GM20431 (cell line): Measurements from ENCODE around the gene LCE2A.

Experiments used
- in situ Hi-C: fragments of 300-500 bp; cut with MseI, MboI; formaldehyde crosslinking; loops from one replicate; pipeline ENCODE4 v1.15.0; 2020; ENCODE audit warnings: low sequenced_read_pairs; ENCODE audit not compliant: unreplicated experiment

LCE2A gene

DNA sequence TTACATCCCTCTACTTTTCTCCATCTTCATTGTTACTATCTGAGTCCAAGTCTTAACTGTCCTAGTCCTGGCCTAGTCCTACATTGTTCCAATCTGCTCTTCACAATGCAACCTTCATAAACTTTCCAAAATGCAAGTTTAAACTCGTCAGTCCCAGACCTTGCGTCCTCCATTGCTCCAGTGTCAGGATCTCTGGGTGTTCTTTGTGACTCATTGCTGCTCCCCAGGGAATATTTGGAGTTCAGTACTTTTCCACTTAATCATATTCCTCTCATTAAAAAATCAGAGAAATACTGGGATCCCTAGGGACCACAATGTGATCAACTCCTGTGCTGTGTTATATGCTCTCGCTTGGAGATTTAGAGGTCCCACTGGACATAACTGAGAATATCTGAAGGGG, 41.7 kb downstream of the LCE2A start:
- in situ Hi-C loops, result no loop called here

DNA sequence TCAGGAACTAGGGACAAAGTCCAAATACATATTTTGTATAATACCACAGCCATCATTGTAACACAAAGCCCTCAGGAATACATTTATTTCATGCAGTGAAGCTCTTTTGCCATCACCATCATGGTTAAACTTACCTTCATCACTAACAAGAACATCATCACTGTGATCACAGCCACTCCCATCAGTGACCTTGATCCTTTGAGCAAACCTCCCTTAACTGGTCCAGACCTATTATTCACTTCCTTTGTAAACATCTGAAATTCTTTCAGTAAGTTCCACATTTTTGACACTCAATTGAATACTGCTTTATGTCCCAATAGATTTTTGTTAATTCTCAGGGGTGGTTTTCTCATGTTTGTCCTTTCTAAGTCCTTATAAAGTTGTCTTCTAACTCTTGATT, 43.5 kb downstream of the LCE2A start:
- in situ Hi-C loops, result no loop called here

DNA sequence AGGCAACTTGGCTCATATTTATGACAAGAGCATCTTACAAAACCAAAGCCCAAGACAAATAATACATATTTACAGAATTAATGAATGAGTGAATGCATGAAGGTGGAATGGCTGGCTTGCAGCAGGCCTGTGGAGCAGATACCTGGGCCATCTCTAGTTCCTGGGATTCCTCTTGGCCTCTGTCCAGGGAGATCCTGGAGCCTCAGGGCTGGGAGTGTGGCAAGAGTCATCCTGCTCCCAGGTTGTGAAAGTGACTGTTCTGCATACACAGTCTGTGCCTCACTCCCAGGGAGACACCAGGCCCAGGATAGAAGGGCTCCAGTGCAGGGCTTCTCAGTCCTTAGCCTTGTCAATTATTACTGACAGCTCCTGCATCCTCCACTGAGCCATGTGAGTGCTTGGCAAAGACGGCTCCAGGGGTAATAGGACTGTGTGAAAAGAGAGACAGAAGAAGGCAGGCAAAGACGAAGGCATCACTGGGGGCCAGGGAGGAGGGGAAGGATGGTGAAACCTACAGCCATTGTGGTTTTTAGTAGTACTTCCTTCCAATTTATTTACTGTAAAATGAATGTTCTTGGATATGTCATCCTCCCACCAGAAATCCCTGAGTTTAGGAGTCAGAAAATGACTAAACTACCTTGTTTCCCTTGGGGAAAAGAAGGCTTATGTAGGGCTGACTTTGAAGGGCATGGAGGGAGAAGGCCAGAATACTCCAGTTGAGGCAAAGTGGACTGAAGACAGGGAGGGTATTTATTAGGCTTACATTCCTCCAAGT, 45.4 kb downstream of the LCE2A start:
- in situ Hi-C loops, result no loop called here

DNA sequence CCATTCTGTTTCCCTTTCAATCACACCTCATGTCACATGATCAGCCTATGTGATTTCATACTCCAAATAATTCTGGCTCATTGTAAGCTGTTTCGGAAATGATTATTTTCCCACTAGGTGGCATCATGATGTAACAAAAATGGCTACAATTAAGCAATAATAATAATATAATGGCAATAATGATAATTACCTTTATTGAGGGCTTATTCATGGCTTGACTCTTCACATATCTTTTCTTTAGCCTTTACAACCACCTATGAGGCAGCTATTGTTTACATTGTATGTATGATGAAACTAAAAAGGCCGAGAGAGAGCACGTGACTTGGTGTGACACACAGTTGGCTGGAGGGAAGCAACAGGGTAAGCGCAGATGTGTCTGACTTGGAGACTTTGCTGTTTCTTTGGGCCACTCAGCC, 47.2 kb downstream of the LCE2A start:
- in situ Hi-C loops, result no loop called here

DNA sequence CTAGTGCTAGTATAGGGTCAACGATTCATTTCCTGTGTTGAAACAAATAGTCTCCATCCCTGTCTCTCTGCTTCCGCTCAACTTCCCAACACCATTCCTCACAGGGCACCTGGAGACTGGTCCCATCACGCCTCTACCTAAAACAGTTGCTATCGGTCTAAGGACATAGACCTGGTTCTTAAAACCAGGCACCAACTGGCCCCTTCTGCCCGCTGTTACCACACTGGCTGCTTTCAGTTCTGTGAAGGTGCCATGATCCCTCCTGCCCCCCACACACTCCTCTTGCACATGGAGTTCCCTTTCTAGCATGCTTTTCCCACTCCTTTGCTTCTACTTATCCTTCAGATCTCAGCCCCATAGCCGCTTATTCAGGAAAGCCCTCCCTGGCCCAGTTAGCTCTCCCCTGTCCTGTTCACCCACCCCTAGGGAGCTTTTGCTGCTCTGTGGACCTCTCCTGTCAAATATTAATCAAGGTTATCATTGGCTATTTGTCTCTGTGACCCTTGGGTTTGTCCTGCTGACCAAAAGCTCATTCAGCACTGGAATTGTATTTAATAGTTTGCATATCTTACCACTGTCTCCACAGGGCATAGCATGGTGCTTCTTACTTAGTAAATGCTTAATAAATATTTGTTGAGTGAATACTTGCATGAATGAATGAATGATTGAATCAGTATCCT, 47.8 kb downstream of the LCE2A start:
- in situ Hi-C loops, result no loop called here

DNA sequence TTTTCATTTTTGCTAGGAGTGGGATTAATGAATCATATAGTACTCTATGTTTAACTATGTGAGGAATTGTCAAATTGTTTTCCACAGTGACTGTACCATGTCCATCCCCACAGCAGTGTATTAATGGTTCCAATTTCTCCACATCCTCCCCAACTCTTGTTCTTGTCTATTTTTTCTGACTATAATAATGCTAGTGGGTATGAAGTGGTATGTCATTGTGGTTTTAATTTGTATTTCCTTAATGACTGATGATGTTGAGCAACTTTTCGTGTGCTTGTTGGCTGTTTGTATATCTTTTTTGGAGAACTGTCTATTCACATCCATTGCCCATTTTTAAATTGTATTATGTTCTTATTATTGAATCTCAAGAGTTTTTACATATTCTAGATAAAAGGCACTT, 49.7 kb downstream of the LCE2A start:
- in situ Hi-C loops, result no loop called here
